ENCODE measurements around the gene NBEA. TPM values are rescaled to one million over a fixed set of nuclear protein-coding genes. Genes with fewer than 3 reads are reported as not detected.

Gene NBEA
- total RNA-seq, 1 experiment from 2014 or later = 0.54 TPM

DNA sequence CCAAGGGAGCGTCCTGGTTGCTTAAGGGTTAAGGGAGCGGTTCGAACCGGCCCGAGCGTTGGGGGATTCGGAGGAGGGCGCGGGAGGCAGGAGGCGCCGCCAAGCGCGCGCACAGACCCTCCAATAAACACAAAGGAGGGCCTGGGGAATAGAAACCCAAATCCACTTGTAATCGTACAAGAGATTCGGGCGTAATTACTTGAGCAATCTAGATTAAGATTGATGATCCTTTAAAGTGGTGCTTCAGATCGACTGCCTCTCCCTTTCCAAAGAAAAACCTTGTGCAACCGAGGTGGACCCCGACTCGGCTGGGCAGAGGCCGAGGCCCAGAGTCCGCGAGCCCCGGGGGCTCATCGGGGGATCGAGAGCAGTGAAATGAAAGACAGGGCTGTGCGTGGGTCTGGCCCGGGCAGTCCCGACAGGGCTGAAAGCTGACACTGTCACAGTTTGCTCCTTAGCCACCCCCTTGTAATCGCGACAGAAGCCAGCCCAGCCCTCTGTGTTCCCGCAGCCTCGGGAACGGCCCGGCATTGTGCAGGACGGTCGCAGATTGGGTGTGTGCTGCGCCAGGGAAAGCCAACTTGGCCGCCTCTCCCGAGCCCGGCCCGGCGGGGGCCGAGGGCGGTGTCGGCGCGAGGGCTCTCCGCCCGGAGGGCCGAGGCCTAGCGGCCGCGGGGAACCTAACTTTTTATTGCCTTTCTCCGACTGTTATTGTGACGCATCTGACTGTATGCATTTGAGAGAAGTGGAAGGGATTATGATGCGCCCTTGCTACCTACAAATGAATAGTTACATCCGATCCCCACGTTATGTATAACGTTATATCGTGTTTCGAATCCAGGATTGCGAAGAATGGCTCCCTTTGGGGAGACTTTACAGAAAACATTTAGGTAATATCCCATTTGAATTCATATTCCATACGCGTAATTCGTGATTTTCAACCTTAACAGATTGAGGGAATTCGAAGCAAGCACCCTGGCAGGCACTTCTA, 528.9 kb downstream of the NBEA start:
- ChIA-PET POLR2A (no interaction called here), CTCF (no interaction called here)
- Histone ChIP-seq H3K9me3 (no peaks in the 10 kb centered on the region), H3K36me3 (ENCODE audit: control insufficient read depth, insufficient read depth, low read length) (no peaks in the 10 kb centered on the region), H3K27me3 (replicated peaks; ENCODE audit: control insufficient read depth, insufficient read depth, low read length) (no peaks in the 10 kb centered on the region), H3K4me1 (no peaks in the 10 kb centered on the region; the same call in 1 of the 2 replicates), H3K4me3 (ENCODE audit: low read depth, low read length) (no peak overlapping the region)
- no TSS peak for BruUV-seq (replicated peaks)
- no peak for DNase-seq
- intact Hi-C loops (cut with micrococcal nuclease; ENCODE audit: unreplicated experiment) = no loop called here
- no peak overlapping the region for H3K27ac Mint-ChIP-seq (ENCODE audit: unreplicated experiment)
- H3K27me3 Mint-ChIP-seq (ENCODE audit: insufficient read depth, unreplicated experiment) = peaks cover 3% of the 10 kb centered on the region
- no peaks in the 10 kb centered on the region for H3K4me1 Mint-ChIP-seq (ENCODE audit: low read depth, unreplicated experiment)
- no peaks in the 10 kb centered on the region for H3K36me3 Mint-ChIP-seq (ENCODE audit: insufficient read depth, unreplicated experiment)
- H3K9me3 Mint-ChIP-seq (ENCODE audit: unreplicated experiment) = no peaks in the 10 kb centered on the region
- TF ChIP-seq, protein P1, sequence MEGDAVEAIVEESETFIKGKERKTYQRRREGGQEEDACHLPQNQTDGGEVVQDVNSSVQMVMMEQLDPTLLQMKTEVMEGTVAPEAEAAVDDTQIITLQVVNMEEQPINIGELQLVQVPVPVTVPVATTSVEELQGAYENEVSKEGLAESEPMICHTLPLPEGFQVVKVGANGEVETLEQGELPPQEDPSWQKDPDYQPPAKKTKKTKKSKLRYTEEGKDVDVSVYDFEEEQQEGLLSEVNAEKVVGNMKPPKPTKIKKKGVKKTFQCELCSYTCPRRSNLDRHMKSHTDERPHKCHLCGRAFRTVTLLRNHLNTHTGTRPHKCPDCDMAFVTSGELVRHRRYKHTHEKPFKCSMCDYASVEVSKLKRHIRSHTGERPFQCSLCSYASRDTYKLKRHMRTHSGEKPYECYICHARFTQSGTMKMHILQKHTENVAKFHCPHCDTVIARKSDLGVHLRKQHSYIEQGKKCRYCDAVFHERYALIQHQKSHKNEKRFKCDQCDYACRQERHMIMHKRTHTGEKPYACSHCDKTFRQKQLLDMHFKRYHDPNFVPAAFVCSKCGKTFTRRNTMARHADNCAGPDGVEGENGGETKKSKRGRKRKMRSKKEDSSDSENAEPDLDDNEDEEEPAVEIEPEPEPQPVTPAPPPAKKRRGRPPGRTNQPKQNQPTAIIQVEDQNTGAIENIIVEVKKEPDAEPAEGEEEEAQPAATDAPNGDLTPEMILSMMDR (IDR thresholded peaks at IDR 0.05; ENCODE audit: insufficient read depth in 1 of 2, low read depth in 1 of 2, low read length in 1 of 2, severe bottlenecking in 1 of 2, unreplicated experiment in 1 of 2) = no peak
- H3K4me3 Mint-ChIP-seq (ENCODE audit: unreplicated experiment) = no peak overlapping the region

DNA sequence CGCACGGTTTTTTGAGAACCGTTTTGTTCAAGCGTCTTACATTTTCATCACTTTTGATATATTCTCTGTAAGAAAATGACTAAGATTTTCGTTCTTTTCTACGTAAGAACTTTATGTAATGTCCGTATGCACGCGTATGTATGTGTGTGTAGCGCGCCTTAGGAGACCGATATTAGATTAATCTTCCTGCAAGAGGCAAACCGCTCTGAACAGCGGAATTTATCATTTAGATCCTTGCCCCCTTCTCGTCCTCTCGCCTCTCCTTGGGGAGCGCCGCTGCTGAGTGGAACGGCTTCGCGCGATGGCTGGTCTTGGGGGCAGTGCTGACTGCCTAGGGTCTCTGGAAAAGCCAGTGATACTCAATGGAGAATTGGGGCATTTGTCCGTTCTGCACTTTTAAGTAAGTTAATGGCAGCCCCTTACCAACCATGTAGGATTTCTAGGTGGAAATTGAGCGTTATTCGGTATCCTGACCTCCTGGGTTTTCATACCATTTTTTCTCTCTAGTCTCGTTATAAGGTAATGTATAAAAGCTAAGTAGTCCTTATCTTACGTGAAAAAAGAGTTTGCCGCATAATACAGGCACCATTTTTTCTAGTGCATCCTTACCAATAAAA, 529.7 kb downstream of the NBEA start:
- BruUV-seq (replicated peaks) = no TSS peak
- no peak for DNase-seq
- Mint-ChIP-seq H3K27ac (ENCODE audit: unreplicated experiment) (no peak overlapping the region), H3K27me3 (ENCODE audit: insufficient read depth, unreplicated experiment) (peaks cover 7% of the 10 kb centered on the region), H3K9me3 (ENCODE audit: unreplicated experiment) (no peaks in the 10 kb centered on the region), H3K36me3 (ENCODE audit: insufficient read depth, unreplicated experiment) (no peaks in the 10 kb centered on the region), H3K4me3 (ENCODE audit: unreplicated experiment) (no peak overlapping the region), H3K4me1 (ENCODE audit: low read depth, unreplicated experiment) (no peaks in the 10 kb centered on the region)
- H3K36me3 ChIP-seq (ENCODE audit: control insufficient read depth, insufficient read depth, low read length) = no peaks in the 10 kb centered on the region
- POLR2A ChIA-PET = no interaction called here
- H3K27me3 ChIP-seq (replicated peaks; ENCODE audit: control insufficient read depth, insufficient read depth, low read length) = no peaks in the 10 kb centered on the region
- CTCF ChIA-PET = no interaction called here
- TF ChIP-seq, protein P1 (IDR thresholded peaks at IDR 0.05; ENCODE audit: insufficient read depth in 1 of 2, low read depth in 1 of 2, low read length in 1 of 2, severe bottlenecking in 1 of 2, unreplicated experiment in 1 of 2) = no peak
- no peak overlapping the region for H3K4me3 ChIP-seq (ENCODE audit: low read depth, low read length)
- H3K4me1 ChIP-seq = no peaks in the 10 kb centered on the region; the same call in 1 of the 2 replicates
- intact Hi-C loops (cut with micrococcal nuclease; ENCODE audit: unreplicated experiment) = no loop called here
- no peaks in the 10 kb centered on the region for H3K9me3 ChIP-seq

DNA sequence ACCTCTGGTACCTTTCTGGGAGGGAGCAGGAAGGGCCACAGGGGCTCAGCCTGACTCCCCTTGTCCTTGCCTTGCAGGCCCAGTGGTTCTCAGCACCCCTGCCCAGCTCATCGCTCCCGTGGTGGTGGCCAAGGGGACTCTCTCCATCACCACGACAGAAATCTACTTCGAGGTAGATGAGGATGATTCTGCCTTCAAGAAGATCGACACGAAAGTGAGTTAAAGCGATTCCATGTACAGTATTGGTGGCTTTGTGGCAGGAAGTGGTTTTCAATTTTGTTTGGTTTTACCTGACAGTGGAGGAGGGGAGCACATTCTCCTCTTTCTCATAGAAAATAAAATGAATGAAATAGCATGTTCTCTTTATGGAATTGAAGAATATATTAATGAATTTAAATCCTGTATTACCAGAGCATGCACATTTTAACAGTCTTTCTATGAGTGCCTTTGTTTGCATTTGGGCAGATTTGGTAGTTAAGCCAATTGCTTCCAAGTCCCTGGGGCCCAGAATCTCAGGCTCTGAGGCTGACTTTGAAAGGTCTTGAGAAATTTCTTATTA, 530.3 kb downstream of the NBEA start:
- CTCF ChIA-PET = no interaction called here
- Mint-ChIP-seq H3K9me3 (ENCODE audit: unreplicated experiment) (no peaks in the 10 kb centered on the region), H3K27ac (ENCODE audit: unreplicated experiment) (no peak overlapping the region), H3K27me3 (ENCODE audit: insufficient read depth, unreplicated experiment) (peaks cover 7% of the 10 kb centered on the region), H3K4me1 (ENCODE audit: low read depth, unreplicated experiment) (no peaks in the 10 kb centered on the region), H3K36me3 (ENCODE audit: insufficient read depth, unreplicated experiment) (no peaks in the 10 kb centered on the region), H3K4me3 (ENCODE audit: unreplicated experiment) (no peak overlapping the region)
- BruUV-seq (replicated peaks) = no TSS peak
- Histone ChIP-seq H3K27me3 (replicated peaks; ENCODE audit: control insufficient read depth, insufficient read depth, low read length) (no peaks in the 10 kb centered on the region), H3K36me3 (ENCODE audit: control insufficient read depth, insufficient read depth, low read length) (no peaks in the 10 kb centered on the region), H3K9me3 (no peaks in the 10 kb centered on the region), H3K4me3 (ENCODE audit: low read depth, low read length) (no peak overlapping the region), H3K4me1 (no peaks in the 10 kb centered on the region; the same call in 1 of the 2 replicates)
- POLR2A ChIA-PET = no interaction called here
- TF ChIP-seq, protein P1 (IDR thresholded peaks at IDR 0.05; ENCODE audit: insufficient read depth in 1 of 2, low read depth in 1 of 2, low read length in 1 of 2, severe bottlenecking in 1 of 2, unreplicated experiment in 1 of 2) = no peak
- intact Hi-C loops (cut with micrococcal nuclease; ENCODE audit: unreplicated experiment) = no loop called here
- no peak for DNase-seq
